Erythroblast (primary cell): ENCODE measurements around the gene EBP.

ENCODE experiments used
- GATA1 ChIP-seq: IDR thresholded peaks from 2 replicates; pipeline ENCODE4 v1.6.1; 2011; ENCODE audit warnings: low read depth, mild to moderate bottlenecking, control low read depth, low read length, moderate library complexity
- POLR2A ChIP-seq: IDR thresholded peaks from 2 replicates; pipeline ENCODE4 v1.6.1; 2011; ENCODE audit warnings: mild to moderate bottlenecking, low read length

GRCh38 chrX:48489296-48489695 is 32.3 kb upstream of the EBP start:
- TF ChIP-seq POLR2A (no peak), GATA1 (no peak)
